ENCODE measurements around the gene PITPNM2.
"Not testable (repeated sequence)": the region's sequence is repeated elsewhere in the genome, so short reads cannot be mapped to it uniquely, and the experiment has no call there.

- TF ChIP-seq CTCF, POLR2A (IDR thresholded peaks at IDR 0.05): not testable (repeated sequence)
Observed at GRCh38 chr12:123104094-123104493, 46.8 kb downstream of the PITPNM2 start.
